TTC549 (cell line): ENCODE results near the gene AP3M1.

Experiments
- FAIRE-seq: peaks from 2 replicates; lab custom pipeline; 2012; peaks lifted over from hg19 to GRCh38; lab: Jason Lieb, UNC

The AP3M1 gene

GRCh38 chr10:74114041-74114448 is 36.6 kb downstream of the AP3M1 start:
- FAIRE-seq = no peak

GRCh38 chr10:74113546-74113945 is 37.1 kb downstream of the AP3M1 start:
- FAIRE-seq = no peak

DNA sequence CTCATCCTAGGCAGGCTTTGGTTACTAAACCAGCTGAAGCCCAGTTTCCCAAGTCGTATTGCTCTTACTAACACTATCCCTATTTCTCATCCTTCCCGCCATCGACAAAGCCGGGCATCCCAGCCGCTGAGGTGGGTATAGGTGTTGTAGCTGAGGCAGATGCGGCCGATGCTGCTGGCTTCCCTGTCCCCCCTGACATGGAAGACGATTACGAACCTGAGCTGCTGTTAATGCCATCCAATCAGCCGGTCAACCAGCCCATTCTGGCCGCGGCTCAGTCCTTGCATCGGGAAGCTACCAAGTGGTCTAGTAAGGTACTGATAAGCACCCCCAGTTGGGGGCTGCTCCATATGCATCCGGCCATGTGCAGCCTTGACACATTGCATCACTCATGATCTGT is 38.8 kb downstream of the AP3M1 start:
- no peak for FAIRE-seq

DNA sequence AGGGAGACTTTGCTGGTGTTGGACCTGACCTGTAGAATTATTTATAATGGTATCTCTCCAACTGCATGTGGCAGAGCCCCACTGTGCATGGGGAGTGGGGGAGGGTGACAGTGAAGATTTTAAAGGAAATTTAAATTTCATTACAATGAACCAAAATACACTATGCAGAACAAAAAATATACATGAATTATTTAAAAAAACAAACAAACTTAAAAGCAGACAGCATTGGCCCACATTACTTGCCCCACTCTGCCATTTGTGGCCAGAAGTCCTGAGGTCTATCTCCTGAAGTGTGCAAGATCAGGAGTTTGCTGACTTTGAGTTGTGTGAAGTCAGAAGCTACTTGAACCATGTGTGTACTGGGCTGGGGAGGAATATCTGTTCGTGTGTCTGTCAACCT is 40.5 kb downstream of the AP3M1 start:
- no peak for FAIRE-seq

- FAIRE-seq = no peak
These were observed 41.2 kb downstream of the AP3M1 start for GRCh38 chr10:74109452-74109851.

DNA sequence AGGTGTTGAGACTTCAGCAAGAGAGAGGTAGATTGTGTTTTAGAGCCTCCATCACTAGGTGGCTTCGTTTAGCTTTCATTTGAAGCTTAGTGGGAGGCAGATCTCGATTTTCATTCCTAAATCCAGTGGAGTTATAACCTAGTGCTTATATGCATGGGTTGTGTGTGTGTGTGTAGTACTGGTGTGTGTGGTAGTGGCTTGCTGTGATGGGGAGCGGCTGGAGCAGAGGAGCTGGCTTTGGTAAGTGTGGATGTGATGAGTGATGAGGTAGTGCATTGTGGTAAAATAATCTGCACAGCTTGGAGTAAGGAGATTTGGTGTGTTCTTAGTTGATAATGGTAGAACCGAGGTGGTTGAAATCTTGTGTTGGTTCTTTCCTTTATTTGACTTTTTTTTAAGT is 43.2 kb downstream of the AP3M1 start:
- no peak for FAIRE-seq

GRCh38 chr10:74104996-74105395 is 45.6 kb downstream of the AP3M1 start:
- no peak for FAIRE-seq

- no peak for FAIRE-seq
These were observed 46.1 kb downstream of the AP3M1 start for GRCh38 chr10:74104480-74104879.

DNA sequence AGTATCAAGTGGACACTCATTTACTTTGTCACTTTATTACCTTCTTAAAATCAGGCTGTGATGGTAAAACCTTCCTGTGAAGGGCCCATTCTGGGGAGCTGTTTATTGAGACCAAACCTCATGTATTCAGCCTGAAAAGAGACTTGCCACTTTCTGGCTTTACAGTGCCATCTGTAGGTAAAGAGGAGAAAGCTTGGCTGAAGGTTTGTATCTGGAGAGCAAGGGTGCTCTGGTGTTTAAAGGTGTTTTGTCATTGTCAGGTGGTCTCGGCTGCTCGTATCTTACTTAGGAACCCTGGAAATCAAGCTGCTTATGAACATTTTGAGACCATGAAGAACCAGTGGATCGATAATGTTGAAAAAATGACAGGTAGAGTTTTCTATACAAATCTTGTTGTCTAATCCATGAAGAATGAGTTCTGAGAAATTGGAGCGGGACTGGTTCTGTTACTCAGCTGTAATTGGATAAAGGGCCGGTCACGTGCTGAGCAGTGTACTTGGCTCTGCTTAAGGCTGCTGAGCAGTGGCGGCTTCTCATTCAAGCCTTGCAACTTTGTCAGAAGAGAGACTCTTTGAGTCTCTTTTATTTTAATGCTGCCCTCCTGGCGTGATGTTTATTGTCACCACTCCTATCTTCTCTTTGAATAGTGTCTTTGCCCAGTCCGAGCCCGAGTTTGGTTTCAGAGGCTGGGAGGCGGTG is 46.9 kb downstream of the AP3M1 start:
- FAIRE-seq = no peak

GRCh38 chr10:74099836-74100235 is 50.8 kb downstream of the AP3M1 start:
- no peak for FAIRE-seq

- FAIRE-seq = no peak
These were observed 51.2 kb downstream of the AP3M1 start for GRCh38 chr10:74099420-74099819.

DNA sequence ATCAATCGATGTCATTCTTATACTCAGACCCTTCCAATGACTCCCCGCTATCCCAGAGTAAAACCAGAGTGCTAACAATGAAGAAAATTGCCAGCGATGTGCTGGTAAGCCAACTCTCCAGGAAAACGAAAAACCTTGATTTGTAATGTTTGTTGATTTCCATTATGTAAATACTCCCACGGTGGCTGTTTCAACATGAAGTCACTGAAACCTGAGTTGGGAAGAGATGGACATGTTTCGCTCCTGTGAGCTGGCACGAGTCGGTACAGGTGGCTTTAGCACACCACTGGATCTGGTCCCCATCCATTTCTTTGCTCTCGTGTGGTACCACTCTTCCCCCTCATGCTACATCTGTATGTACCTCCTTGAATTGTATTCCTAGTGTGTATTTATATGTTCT is 52.9 kb downstream of the AP3M1 start:
- no peak for FAIRE-seq

- FAIRE-seq = no peak
These were observed 53.9 kb downstream of the AP3M1 start for GRCh38 chr10:74096777-74097176.

DNA sequence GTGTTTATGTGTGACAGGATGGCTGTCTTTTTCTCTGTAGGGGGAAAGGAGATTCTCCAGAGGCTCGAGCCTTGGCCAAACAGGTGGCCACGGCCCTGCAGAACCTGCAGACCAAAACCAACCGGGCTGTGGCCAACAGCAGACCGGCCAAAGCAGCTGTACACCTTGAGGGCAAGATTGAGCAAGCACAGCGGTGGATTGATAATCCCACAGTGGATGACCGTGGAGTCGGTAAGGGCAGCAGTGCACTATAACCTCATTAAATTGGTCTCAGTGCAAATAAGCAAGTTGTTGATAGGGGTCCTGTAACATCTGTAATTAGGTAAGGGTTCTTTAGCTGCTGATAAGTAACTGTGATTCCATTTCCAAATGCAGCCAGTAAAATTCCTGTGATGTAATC is 56.4 kb downstream of the AP3M1 start:
- FAIRE-seq = no peak

DNA sequence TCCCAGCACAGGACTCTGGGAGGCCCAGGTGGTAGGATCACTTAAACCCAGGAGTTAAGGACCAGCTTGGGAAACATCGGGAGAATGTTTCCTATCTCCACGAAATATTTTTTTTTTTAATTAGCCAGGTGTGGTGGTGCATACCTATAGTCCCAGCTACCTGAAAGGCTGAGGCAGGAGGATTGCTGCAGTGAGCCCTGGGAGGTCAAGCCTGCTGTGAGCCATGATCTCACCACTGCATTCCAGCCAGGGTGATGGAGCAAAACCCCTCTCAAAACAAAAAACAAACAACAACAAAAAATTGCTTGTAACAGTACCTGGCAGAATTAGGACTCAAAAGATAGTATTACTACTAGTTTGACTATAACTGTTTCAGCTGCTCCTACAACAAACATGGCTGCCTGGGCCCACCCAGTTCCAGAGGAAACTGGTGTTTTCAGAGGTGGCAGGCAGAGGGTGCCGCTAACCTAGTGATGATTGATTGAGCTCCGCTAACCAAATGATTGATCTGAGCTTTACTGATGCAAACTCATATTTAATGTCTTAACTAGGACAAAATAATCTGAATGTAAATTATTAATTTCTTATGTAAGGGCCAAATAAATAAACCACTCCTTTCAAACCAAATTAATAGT is 57.0 kb downstream of the AP3M1 start:
- no peak for FAIRE-seq

GRCh38 chr10:74092372-74092771 is 58.3 kb downstream of the AP3M1 start:
- no peak for FAIRE-seq

- no peak for FAIRE-seq
These were observed 61.9 kb downstream of the AP3M1 start for GRCh38 chr10:74088722-74089121.

DNA sequence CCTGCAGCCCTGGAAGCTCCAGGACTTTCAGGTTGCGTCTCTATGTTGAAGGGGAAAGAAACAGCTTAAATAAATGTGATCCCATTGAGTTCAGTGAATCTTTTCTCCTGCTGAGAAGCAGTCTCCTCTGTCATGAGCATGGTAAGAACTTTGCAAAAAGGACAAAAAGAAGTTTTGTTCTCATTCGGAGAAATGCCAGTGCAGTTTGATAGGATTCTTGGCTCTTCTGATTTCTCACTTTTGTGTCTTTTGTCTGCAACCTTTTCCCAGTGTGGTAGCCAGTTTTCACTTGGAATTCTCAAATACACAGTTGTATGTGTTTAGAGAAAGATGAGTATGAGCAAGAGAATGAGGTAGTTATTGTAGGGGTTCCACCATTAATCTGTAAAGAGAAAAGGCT is 64.3 kb downstream of the AP3M1 start:
- FAIRE-seq = no peak

- no peak for FAIRE-seq
These were observed 65.7 kb downstream of the AP3M1 start for GRCh38 chr10:74084955-74085354.

- no peak for FAIRE-seq
These were observed 67.3 kb downstream of the AP3M1 start for GRCh38 chr10:74083304-74083703.

GRCh38 chr10:74081941-74082718 is 68.5 kb downstream of the AP3M1 start:
- no peak for FAIRE-seq

- FAIRE-seq = peak; percentile 19
These were observed 69.3 kb downstream of the AP3M1 start for GRCh38 chr10:74081192-74081803.
